Prostate gland (tissue), 2 donors: Measurements from ENCODE around the gene ASXL3. TPM values are rescaled to one million over a fixed set of nuclear protein-coding genes. Genes with fewer than 3 reads are reported as not detected.

ENCODE experiments used
- DNase-seq: peaks from one replicate; pipeline ENCODE4 v3.0.0-alpha.2; 2019; ENCODE audit warnings: low spot score
- H3K27ac ChIP-seq, 2 donors: fragments of 200-600 bp; sonication (generic); 2 replicates each; pipeline ENCODE4 v1.5.1; 2017 to 2019
- H3K27me3 ChIP-seq: fragments of 200-600 bp; sonication (generic); replicated peaks from 2 replicates; pipeline ENCODE4 v1.5.1; 2019; ENCODE audit not compliant: insufficient read depth
- H3K36me3 ChIP-seq, 2 donors: fragments of 200-600 bp; sonication (generic); 1 replicate in 1 of 2; 2 replicates in 1 of 2; pipeline versions ENCODE4 v1.5.1 to v1.8.1; 2017 to 2019
- H3K4me1 ChIP-seq: fragments of 200-600 bp; sonication (generic); replicated peaks from 2 replicates; pipeline ENCODE4 v1.5.1; 2019
- H3K4me3 ChIP-seq, 2 donors: fragments of 200-600 bp; sonication (generic); 2 replicates each; pipeline ENCODE4 v1.5.1; 2017 to 2019
- H3K9me3 ChIP-seq: fragments of 200-600 bp; sonication (generic); 2 replicates; pipeline ENCODE4 v1.5.1; 2017
- POLR2A ChIP-seq: fragments of 450-650 bp; IDR thresholded peaks from one replicate; pipeline ENCODE4 v1.6.1; 2016; ENCODE audit warnings: antibody characterized with exemption, mild to moderate bottlenecking
- POLR2AphosphoS5 ChIP-seq: sonication (generic); formaldehyde crosslinking; IDR thresholded peaks from one replicate; pipeline ENCODE4 v1.6.1; 2017; ENCODE audit warnings: antibody characterized with exemption
- WGBS: methylation state at CpG from one replicate; pipeline ENCODE4 v1.1.5; 2018; 5-methylcytosine and 5-hydroxymethylcytosine counted together
- intact Hi-C: fragments of 100-400 bp; cut with DNase I; formaldehyde crosslinking; loops from one replicate; pipeline ENCODE4 v1.14.2; 2022
- total RNA-seq, 2 donors: library from RNA; depleted of rRNA; stranded (reverse); fragments of >200 nt; gene quantifications; one replicate each; pipeline ENCODE4 v1.1.0, GENCODE V29; 2016
- TF ChIP-seq, protein P1 (sequence below), 4 experiments: fragments of 200-600 bp in 2 of 4; fragments of 450-650 bp in 2 of 4; sonication (generic) in 2 of 4; IDR thresholded peaks; 1 replicate in 3 of 4; 2 replicates in 1 of 4; pipeline ENCODE4 v1.5.1; 2016 to 2019; ENCODE audit warnings: antibody characterized with exemption in 4 of 4, mild to moderate bottlenecking in 2 of 4, moderate library complexity in 2 of 4

Gene ASXL3
- total RNA-seq, 2 donors from 2014 or later = 5.1 to 7.3 TPM

DNA sequence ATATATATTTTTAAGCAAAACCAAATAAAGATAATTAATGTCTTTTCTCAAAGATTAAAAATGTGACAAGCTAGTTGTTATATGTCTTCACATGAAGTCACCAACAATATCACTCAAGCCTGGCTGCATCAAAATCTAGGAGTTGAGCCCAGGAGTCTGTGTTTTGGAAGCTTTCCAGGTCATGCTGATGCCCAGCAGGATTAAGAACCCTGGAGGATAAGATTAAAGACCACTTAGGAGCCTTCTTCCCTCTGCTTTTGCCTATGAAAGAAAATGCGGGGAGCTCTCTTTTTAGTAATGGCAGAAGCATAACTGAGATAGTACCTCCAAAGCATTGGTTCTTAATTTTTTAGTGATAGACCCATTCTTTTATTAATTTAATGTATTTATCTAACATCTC lies 157.4 kb downstream of the ASXL3 start:
- Histone ChIP-seq H3K36me3 (no peaks in the 10 kb centered on the region), H3K27ac (no peak overlapping the region), H3K27me3 (no peaks in the 10 kb centered on the region), H3K4me3 (no peak overlapping the region), H3K4me1 (no peaks in the 10 kb centered on the region), H3K9me3 (no peaks in the 10 kb centered on the region)
- 100% methylated on average over 1 of the region's 1 CpG for WGBS
- TF ChIP-seq POLR2A = no peak
- TF ChIP-seq, protein P1, sequence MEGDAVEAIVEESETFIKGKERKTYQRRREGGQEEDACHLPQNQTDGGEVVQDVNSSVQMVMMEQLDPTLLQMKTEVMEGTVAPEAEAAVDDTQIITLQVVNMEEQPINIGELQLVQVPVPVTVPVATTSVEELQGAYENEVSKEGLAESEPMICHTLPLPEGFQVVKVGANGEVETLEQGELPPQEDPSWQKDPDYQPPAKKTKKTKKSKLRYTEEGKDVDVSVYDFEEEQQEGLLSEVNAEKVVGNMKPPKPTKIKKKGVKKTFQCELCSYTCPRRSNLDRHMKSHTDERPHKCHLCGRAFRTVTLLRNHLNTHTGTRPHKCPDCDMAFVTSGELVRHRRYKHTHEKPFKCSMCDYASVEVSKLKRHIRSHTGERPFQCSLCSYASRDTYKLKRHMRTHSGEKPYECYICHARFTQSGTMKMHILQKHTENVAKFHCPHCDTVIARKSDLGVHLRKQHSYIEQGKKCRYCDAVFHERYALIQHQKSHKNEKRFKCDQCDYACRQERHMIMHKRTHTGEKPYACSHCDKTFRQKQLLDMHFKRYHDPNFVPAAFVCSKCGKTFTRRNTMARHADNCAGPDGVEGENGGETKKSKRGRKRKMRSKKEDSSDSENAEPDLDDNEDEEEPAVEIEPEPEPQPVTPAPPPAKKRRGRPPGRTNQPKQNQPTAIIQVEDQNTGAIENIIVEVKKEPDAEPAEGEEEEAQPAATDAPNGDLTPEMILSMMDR (IDR thresholded peaks at IDR 0.05) = no peak
- TF ChIP-seq POLR2AphosphoS5 = no peak
- no peak for DNase-seq
- intact Hi-C loops = no loop called here

DNA sequence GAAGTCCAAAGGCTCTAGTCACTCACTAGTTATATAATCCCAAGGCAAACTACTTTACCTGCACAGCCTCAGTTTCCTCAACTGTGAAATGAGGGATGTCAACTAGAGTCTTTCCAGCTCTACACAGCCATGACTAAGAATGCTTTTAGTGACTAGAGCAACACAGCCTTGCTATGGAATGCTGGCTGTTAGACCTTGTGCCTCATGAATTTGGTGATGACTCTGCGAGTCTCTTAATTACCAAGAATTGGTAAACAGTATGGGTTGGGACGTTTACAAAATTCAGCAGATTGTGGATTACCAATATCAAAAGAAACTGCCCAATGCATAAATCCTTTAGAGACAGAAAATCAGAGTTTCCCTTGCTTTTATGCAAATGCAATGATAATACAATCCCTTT lies 163.7 kb downstream of the ASXL3 start:
- Histone ChIP-seq H3K27me3 (no peaks in the 10 kb centered on the region), H3K4me1 (no peaks in the 10 kb centered on the region), H3K27ac (no peak overlapping the region), H3K9me3 (no peaks in the 10 kb centered on the region), H3K36me3 (no peaks in the 10 kb centered on the region), H3K4me3 (no peak overlapping the region)
- TF ChIP-seq POLR2A = no peak
- no peak for TF ChIP-seq POLR2AphosphoS5
- TF ChIP-seq, protein P1 (IDR thresholded peaks at IDR 0.05) = no peak
- DNase-seq = no peak
- 94% methylated on average over 2 of the region's 2 CpGs for whole genome bisulfite sequencing
- intact Hi-C loops = no loop called here

DNA sequence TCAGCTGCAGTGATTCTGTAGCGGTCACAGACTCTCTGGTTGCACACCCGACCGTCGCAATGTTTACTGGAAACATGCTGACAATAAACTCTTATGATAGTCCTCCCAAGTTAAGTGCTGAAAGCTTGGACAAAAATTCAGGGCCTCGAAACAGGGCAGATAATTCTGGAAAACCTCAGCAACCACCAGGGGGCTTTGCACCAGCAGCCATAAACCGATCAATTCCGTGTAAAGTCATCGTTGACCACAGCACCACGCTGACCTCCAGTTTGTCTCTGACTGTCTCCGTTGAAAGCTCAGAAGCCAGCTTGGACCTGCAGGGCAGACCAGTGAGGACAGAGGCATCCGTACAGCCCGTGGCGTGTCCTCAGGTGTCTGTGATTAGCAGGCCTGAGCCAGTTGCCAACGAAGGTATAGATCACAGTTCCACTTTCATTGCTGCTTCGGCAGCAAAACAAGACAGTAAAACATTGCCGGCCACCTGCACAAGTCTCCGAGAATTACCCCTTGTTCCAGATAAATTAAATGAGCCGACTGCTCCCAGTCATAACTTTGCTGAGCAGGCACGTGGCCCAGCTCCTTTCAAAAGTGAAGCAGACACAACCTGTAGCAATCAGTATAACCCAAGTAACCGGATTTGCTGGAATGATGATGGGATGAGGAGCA lies 166.1 kb downstream of the ASXL3 start:
- intact Hi-C loops = no loop called here
- WGBS = 72% methylated on average over 20 of the region's 20 CpGs
- DNase-seq = peak; percentile 28
- no peaks in the 10 kb centered on the region for H3K9me3 ChIP-seq
- H3K4me3 ChIP-seq = no peak overlapping the region
- no peaks in the 10 kb centered on the region for H3K4me1 ChIP-seq
- no peaks in the 10 kb centered on the region for H3K27me3 ChIP-seq
- H3K36me3 ChIP-seq = no peaks in the 10 kb centered on the region
- TF ChIP-seq POLR2AphosphoS5 (no peak), POLR2A (no peak)
- TF ChIP-seq, protein P1 (IDR thresholded peaks at IDR 0.05) = no peak
- no peak overlapping the region for H3K27ac ChIP-seq

DNA sequence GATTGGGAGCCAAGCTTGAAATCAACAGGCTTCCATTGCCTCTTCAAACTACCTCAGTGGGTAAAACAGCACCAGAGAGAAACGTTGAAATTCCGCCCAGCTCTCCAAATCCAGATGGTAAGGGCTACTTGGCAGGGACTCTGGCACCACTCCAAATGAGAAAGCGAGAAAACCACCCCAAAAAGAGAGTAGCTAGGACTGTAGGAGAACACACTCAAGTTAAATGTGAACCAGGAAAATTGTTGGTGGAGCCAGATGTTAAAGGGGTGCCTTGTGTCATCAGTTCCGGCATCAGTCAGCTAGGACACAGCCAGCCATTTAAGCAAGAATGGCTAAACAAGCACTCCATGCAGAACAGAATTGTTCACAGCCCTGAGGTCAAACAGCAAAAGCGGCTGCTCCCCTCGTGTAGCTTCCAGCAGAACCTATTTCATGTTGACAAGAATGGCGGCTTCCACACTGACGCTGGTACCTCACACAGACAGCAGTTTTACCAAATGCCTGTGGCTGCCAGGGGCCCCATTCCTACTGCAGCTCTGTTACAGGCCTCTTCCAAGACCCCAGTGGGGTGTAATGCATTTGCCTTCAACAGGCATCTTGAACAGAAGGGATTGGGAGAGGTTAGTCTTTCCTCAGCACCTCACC lies 167.3 kb downstream of the ASXL3 start:
- Histone ChIP-seq H3K27ac (no peak overlapping the region), H3K36me3 (no peaks in the 10 kb centered on the region), H3K27me3 (no peaks in the 10 kb centered on the region), H3K4me3 (no peak overlapping the region), H3K9me3 (no peaks in the 10 kb centered on the region), H3K4me1 (no peaks in the 10 kb centered on the region)
- 94% methylated on average over 8 of the region's 8 CpGs for WGBS
- DNase-seq = no peak
- TF ChIP-seq POLR2A = no peak
- no peak for TF ChIP-seq POLR2AphosphoS5
- intact Hi-C loops = no loop called here

DNA sequence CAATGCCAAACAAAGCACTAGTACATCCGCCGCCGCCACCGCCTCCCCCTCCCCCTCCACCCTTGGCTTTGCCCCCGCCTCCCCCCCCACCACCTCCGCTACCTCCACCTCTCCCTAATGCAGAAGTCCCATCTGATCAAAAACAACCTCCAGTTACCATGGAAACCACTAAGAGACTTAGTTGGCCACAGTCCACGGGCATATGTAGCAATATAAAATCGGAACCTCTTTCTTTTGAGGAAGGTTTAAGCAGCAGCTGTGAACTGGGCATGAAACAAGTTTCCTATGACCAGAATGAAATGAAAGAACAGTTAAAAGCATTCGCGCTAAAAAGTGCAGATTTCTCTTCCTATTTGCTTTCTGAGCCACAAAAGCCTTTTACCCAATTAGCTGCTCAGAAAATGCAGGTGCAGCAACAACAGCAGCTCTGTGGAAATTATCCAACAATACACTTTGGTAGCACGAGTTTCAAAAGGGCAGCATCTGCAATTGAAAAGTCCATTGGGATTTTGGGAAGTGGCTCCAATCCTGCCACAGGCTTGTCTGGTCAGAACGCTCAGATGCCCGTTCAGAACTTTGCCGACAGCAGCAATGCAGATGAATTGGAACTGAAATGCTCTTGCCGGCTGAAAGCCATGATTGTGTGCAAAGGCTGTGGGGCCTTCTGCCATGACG lies 168.0 kb downstream of the ASXL3 start:
- intact Hi-C loops = no loop called here
- TF ChIP-seq POLR2A = no peak
- TF ChIP-seq, protein P1 (IDR thresholded peaks at IDR 0.05) = no peak
- TF ChIP-seq POLR2AphosphoS5 = no peak

More for the DNA sequence above, 168.0 kb downstream of the ASXL3 start:
- no peak overlapping the region for H3K4me3 ChIP-seq
- WGBS = 90% methylated on average over 16 of the region's 16 CpGs
- no peaks in the 10 kb centered on the region for H3K36me3 ChIP-seq
- H3K4me1 ChIP-seq = no peaks in the 10 kb centered on the region
- no peaks in the 10 kb centered on the region for H3K9me3 ChIP-seq
- H3K27me3 ChIP-seq = no peaks in the 10 kb centered on the region
- H3K27ac ChIP-seq = no peak overlapping the region
- DNase-seq = no peak
